HCT116 (cell line): ENCODE data around the gene ZFP36. TPM values are rescaled to one million over a fixed set of nuclear protein-coding genes. Genes with fewer than 3 reads are reported as not detected.

Source experiments
- ATF3 ChIP-seq: IDR thresholded peaks from 2 replicates; pipeline ENCODE4 v1.6.1; 2012
- CBX3 ChIP-seq: IDR thresholded peaks from 2 replicates; pipeline ENCODE4 v1.6.1; 2012; ENCODE audit warnings: low read depth
- CEBPB ChIP-seq: IDR thresholded peaks from 2 replicates; pipeline ENCODE4 v1.6.1; 2012; ENCODE audit warnings: low read depth
- CTCF ChIP-seq, 3 experiments: fragments of 200-600 bp in 1 of 3; sonication (generic) in 1 of 3; IDR thresholded peaks in 2 of 3; conservative IDR thresholded peaks in 1 of 3; 2 replicates each; pipeline ENCODE4 v1.5.1; 2012 to 2017; ENCODE audit warnings: low read depth in 2 of 3, low read length in 2 of 3, antibody characterized with exemption in 1 of 3, borderline replicate concordance in 1 of 3, control low read depth in 1 of 3, mild to moderate bottlenecking in 1 of 3, mixed read lengths in 1 of 3, mixed run types in 1 of 3, moderate library complexity in 1 of 3; ENCODE audit not compliant: insufficient read depth in 1 of 3
- EGR1 ChIP-seq: IDR thresholded peaks from 2 replicates; pipeline ENCODE4 v1.6.1; 2012; ENCODE audit warnings: low read depth
- ELF1 ChIP-seq: IDR thresholded peaks from 2 replicates; pipeline ENCODE4 v1.6.1; 2012; ENCODE audit warnings: low read depth, borderline replicate concordance
- EZH2 ChIP-seq: fragments of 200-600 bp; sonication (generic); IDR thresholded peaks from 2 replicates; pipeline ENCODE4 v1.6.1; 2017; ENCODE audit warnings: antibody characterized with exemption, mixed run types
- EZH2phosphoT487 ChIP-seq: fragments of 200-600 bp; IDR thresholded peaks from 2 replicates; pipeline ENCODE4 v1.6.1; 2018; ENCODE audit warnings: antibody characterized with exemption, borderline replicate concordance
- FOSL1 ChIP-seq: IDR thresholded peaks from 2 replicates; pipeline ENCODE4 v1.6.1; 2012; ENCODE audit warnings: low read depth
- JUND ChIP-seq: IDR thresholded peaks from 2 replicates; pipeline ENCODE4 v1.6.1; 2012
- MAX ChIP-seq: IDR thresholded peaks from 2 replicates; pipeline ENCODE4 v1.6.1; 2012
- POLR2A ChIP-seq: IDR thresholded peaks from 2 replicates; pipeline ENCODE4 v1.7.0; 2011; ENCODE audit warnings: borderline replicate concordance; ENCODE audit not compliant: insufficient read depth, insufficient read length; ENCODE audit errors: extremely low read depth
- POLR2AphosphoS5 ChIP-seq: IDR thresholded peaks from 2 replicates; pipeline ENCODE4 v1.6.1; 2011; ENCODE audit warnings: mild to moderate bottlenecking, low read depth, low read length, moderate library complexity
- RAD21 ChIP-seq: IDR thresholded peaks from 2 replicates; pipeline ENCODE4 v1.6.1; 2012; ENCODE audit warnings: low read depth, mild to moderate bottlenecking
- SIN3A ChIP-seq: IDR thresholded peaks from 2 replicates; pipeline ENCODE4 v1.6.1; 2012; ENCODE audit warnings: low read depth
- SP1 ChIP-seq: IDR thresholded peaks from 2 replicates; pipeline ENCODE4 v1.6.1; 2012; ENCODE audit warnings: low read depth
- SRF ChIP-seq: IDR thresholded peaks from 2 replicates; pipeline ENCODE4 v1.6.1; 2012; ENCODE audit warnings: low read depth
- YY1 ChIP-seq: IDR thresholded peaks from 2 replicates; pipeline ENCODE4 v1.6.1; 2011; ENCODE audit warnings: low read length, low read depth, moderate library complexity, mild to moderate bottlenecking; ENCODE audit not compliant: insufficient replicate concordance; ENCODE audit errors: extremely low read depth
- ZNF274 ChIP-seq: fragments of 200-500 bp; sonication (Bioruptor generic); IDR thresholded peaks from 2 replicates; pipeline ENCODE4 v1.6.1; 2014; ENCODE audit warnings: mild to moderate bottlenecking, low read depth, low read length, inconsistent platforms
- total RNA-seq: library from RNA; stranded (reverse); gene quantifications from one replicate; pipeline ENCODE4 v1.2.1, GENCODE V29; 2021; ENCODE audit not compliant: unreplicated experiment

Gene ZFP36
- total RNA-seq, 1 experiment from 2014 or later, result 131 TPM

GRCh38 chr19:39430675-39431593 is 24.3 kb downstream of the ZFP36 start (continued):
- TF ChIP-seq CTCF (IDR thresholded peaks at IDR 0.05 in 2 of 3, conservative IDR thresholded peaks at IDR 0.05 in 1 of 3; ENCODE audit: borderline replicate concordance in 1 of 3, insufficient read depth in 1 of 3, low read depth in 2 of 3, low read length in 2 of 3) (no peak), EZH2 (no peak), ELF1 (no peak; the same call in 1 of the 2 replicates), SP1 (peak; percentile 81), POLR2AphosphoS5 (peak; percentile 44; the same call in 1 of the 2 replicates), SIN3A (no peak; the same call in none of the 2 replicates), EGR1 (no peak), ATF3 (no peak; the same call in 1 of the 2 replicates), SRF (peak; percentile 74; the same call in 1 of the 2 replicates), YY1 (no peak), ZNF274 (no peak), CEBPB (0 out of 2 replicates have a peak, but pooled peaks have one; percentile 56), JUND (peak; percentile 76), EZH2phosphoT487 (no peak), RAD21 (no peak), MAX (peak; percentile 97), CBX3 (0 out of 2 replicates have a peak, but pooled peaks have one; percentile 15), FOSL1 (peak; percentile 82), POLR2A (no peak)
- TF ChIP-seq, all 23 proteins: peak for 8
